Measurements from ENCODE around the gene UBE2I. TPM values are rescaled to one million over a fixed set of nuclear protein-coding genes. Genes with fewer than 3 reads are reported as not detected.
"Not testable (repeated sequence)": the region's sequence is repeated elsewhere in the genome, so short reads cannot be mapped to it uniquely, and the experiment has no call there.

UBE2I gene
- total RNA-seq, 1 donor from 2014 or later: 214 TPM

DNA sequence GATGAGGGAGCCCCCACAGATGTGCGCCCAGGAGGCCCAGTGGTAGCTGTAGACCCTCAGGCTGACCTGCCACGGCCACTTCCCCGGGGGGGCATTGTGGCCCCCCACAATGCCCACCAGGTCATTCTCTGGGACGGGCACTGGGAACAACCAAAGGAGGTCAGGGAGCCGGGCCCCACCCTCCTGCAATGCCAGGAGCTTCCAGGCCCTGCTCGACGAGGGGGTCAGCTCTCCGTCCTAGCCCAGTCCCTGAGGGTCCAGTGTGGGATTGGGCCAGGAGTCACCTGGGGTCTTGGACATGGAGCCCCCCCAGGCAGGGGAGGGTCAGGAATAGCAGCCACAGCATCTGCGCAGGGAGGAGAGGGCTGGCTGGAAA is 46.6 kb upstream of the UBE2I start:
- H3K27me3 Mint-ChIP-seq (ENCODE audit: low read depth): peaks cover 27% of the 10 kb centered on the region
- no peak overlapping the region for H3K4me3 Mint-ChIP-seq

DNA sequence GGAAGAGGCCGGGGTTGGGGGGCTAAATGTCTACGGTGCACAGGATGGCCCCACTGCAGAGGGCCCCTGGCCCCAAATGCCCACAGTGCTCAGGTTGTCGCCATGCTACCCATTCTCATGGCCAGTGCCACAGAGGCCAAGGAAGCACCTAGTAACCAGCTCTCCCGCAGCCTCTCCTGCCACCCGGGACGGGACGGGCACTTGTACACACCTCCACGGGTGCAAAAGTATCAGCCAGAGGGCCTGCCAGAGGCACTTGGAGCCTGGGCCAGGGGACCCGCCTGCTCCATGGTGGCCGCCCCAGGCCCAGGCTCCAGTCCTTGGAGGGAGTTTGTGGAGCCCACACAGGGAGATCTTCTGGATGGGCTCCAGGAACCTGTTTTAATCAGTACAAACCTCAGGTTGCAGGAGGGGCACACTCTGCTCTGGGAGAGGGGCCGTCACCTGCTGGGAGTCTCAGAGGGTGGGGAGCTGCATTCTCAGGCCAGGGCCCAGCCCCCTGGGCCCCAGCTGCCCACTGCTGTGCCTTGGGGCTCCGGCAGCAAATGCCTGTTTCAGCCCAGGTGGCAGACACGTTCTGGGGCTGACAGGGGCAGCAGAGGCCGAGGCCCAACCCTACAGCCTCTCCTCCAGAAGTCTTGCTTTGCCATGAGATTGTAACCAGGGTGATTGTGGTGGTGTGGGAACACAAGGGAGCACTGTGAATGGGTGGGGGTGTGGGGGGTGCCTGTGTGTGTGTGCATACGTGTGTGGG is 45.7 kb upstream of the UBE2I start:
- Mint-ChIP-seq H3K27ac (no peak overlapping the region), H3K4me3 (no peak overlapping the region), H3K9me3 (no peaks in the 10 kb centered on the region), H3K36me3 (no peaks in the 10 kb centered on the region), H3K27me3 (ENCODE audit: low read depth) (peaks cover 27% of the 10 kb centered on the region), H3K4me1 (peaks cover 15% of the 10 kb centered on the region)
- TF ChIP-seq, protein P1, sequence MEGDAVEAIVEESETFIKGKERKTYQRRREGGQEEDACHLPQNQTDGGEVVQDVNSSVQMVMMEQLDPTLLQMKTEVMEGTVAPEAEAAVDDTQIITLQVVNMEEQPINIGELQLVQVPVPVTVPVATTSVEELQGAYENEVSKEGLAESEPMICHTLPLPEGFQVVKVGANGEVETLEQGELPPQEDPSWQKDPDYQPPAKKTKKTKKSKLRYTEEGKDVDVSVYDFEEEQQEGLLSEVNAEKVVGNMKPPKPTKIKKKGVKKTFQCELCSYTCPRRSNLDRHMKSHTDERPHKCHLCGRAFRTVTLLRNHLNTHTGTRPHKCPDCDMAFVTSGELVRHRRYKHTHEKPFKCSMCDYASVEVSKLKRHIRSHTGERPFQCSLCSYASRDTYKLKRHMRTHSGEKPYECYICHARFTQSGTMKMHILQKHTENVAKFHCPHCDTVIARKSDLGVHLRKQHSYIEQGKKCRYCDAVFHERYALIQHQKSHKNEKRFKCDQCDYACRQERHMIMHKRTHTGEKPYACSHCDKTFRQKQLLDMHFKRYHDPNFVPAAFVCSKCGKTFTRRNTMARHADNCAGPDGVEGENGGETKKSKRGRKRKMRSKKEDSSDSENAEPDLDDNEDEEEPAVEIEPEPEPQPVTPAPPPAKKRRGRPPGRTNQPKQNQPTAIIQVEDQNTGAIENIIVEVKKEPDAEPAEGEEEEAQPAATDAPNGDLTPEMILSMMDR (IDR thresholded peaks at IDR 0.05; ENCODE audit: unreplicated experiment): no peak
- DNase-seq (ENCODE audit: low spot score in 2 of 2, unreplicated experiment in 2 of 2): no peak

More for the DNA sequence above, 46.6 kb upstream of the UBE2I start:
- Mint-ChIP-seq H3K36me3 (no peaks in the 10 kb centered on the region), H3K9me3 (no peaks in the 10 kb centered on the region), H3K4me1 (peaks cover 15% of the 10 kb centered on the region), H3K27ac (no peak overlapping the region)
- TF ChIP-seq, protein P1 (IDR thresholded peaks at IDR 0.05; ENCODE audit: unreplicated experiment): no peak
- no peak for DNase-seq (ENCODE audit: low spot score in 2 of 2, unreplicated experiment in 2 of 2)

DNA sequence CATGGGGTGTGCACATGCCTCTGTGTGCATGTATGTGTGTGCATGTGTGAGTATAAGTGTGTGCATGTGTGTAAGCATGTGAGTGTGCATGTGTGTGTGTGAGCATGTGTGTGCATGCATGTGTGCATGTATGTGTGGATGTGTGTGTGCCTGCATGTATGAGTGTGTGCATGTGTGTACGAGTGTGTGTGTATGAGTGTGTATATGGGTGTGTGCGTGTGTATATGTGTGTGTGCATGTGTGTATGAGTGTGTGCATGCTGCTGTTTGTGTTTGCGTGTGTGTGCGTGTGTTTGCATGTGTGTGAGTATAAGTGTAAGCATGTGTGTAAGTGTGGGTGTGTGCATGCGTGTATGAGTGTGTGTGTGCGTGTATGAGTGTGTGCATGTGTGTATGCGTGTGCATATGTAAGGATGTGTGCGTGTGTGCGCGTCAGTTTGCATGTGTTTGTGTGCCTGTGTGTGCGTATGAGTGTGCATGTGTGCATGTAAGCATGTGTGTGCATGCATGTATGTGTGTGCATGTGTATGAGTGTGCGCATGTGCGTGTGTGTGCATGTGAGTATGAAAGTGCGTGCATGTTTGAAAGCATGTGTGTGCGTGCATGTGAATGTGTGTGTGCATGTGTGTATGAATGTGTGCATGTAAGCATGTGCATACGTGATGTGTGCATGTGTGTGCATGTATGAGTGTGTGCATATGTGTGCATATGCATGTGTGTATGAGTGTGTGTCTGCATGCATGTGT is 44.9 kb upstream of the UBE2I start:
- no peak for DNase-seq (ENCODE audit: low spot score in 2 of 2, unreplicated experiment in 2 of 2)
- no peak overlapping the region for H3K4me3 Mint-ChIP-seq
- H3K27ac Mint-ChIP-seq: no peak overlapping the region
- peaks cover 10% of the 10 kb centered on the region for H3K4me1 Mint-ChIP-seq
- no peaks in the 10 kb centered on the region for H3K9me3 Mint-ChIP-seq
- no peaks in the 10 kb centered on the region for H3K36me3 Mint-ChIP-seq
- TF ChIP-seq, protein P1 (IDR thresholded peaks at IDR 0.05; ENCODE audit: unreplicated experiment): no peak
- H3K27me3 Mint-ChIP-seq (ENCODE audit: low read depth): peaks cover 22% of the 10 kb centered on the region

DNA sequence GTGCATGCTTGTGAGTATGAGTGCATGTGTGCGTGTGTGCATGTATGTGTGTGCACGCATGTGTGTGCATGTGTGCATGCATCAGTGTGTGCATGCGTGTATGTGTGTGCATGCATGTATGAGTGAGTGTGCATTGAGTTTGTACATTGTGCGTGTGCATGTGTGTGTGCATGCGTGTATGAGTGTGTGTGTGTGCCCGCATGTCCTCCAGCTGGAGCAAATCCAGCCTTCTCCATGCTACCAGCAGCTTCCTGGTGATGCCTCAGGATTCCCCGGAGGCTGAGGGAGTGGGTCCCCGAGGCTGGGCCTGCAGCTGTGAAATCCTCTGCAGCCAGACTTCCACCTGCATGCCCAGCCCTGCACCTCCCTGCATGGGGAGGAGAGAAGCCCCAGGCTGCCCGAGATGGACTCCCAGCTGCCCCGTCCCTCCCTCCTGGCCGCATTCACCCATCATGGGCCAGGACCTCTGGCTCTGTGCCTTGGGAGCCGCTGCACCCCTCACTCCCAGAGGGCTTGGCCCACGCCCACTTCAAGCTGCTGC is 44.3 kb upstream of the UBE2I start:
- no peak for DNase-seq (ENCODE audit: low spot score in 2 of 2, unreplicated experiment in 2 of 2)
- Mint-ChIP-seq H3K4me3 (no peak overlapping the region), H3K27me3 (ENCODE audit: low read depth) (peaks cover 17% of the 10 kb centered on the region), H3K27ac (no peak overlapping the region), H3K9me3 (no peaks in the 10 kb centered on the region), H3K36me3 (no peaks in the 10 kb centered on the region), H3K4me1 (peaks cover 10% of the 10 kb centered on the region)
- TF ChIP-seq, protein P1 (IDR thresholded peaks at IDR 0.05; ENCODE audit: unreplicated experiment): no peak

DNA sequence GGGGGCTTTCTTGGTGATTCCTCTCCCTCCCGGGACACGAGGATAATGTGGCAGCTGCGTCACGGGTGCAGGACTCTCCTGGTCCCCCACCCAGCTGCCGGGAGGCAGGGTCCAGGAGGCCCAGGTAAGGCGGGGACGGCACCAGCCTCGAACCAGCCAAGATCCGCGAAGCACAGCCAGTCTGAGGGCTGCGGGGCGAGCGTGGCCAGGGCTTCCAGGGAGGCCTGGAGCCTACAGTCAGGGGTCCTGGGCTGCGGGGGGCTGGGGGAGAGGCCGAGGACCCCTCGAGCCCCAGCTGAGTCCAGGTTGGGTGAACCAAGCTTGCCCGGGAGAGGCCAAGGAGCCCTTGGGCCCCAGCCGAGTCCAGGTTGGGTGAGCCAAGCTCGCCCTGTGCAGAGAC is 43.6 kb upstream of the UBE2I start:
- no peaks in the 10 kb centered on the region for H3K36me3 Mint-ChIP-seq

DNA sequence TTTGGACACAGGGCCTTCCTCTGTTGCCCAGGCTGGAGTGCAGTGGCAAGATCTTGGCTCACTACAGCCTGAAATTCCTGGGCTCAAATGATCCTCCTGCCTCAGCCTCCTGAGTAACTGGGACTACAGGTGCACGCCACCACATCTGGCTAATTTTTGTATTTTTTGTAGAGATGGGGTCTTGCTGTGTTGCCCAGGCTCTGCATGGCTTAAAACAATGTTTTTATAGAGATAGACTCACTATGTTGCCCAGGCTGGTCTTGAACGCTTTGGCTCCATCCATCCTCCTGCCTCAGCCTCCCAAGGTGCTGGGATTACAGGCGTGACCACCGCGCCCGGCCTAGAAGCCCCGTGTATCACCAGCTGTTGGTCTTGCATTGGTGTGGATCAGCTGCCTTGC is 40.0 kb upstream of the UBE2I start:
- H3K27me3 Mint-ChIP-seq (ENCODE audit: low read depth); H3K27ac Mint-ChIP-seq; H3K4me3 Mint-ChIP-seq; DNase-seq (ENCODE audit: low spot score in 2 of 2, unreplicated experiment in 2 of 2); H3K36me3 Mint-ChIP-seq; H3K9me3 Mint-ChIP-seq: not testable (repeated sequence)
- H3K4me1 Mint-ChIP-seq: peaks cover 28% of the 10 kb centered on the region

More for the DNA sequence above, 43.6 kb upstream of the UBE2I start:
- TF ChIP-seq, protein P1 (IDR thresholded peaks at IDR 0.05; ENCODE audit: unreplicated experiment): no peak
- no peaks in the 10 kb centered on the region for H3K9me3 Mint-ChIP-seq
- no peak overlapping the region for H3K27ac Mint-ChIP-seq
- no peak for DNase-seq (ENCODE audit: low spot score in 2 of 2, unreplicated experiment in 2 of 2)
- H3K27me3 Mint-ChIP-seq (ENCODE audit: low read depth): peaks cover 12% of the 10 kb centered on the region
- H3K4me1 Mint-ChIP-seq: peaks cover 16% of the 10 kb centered on the region
- no peak overlapping the region for H3K4me3 Mint-ChIP-seq

All from mesothelial cell of epicardium (in vitro differentiated cells).